ENCODE results near the gene HSPD1. TPM values are rescaled to one million over a fixed set of nuclear protein-coding genes. Genes with fewer than 3 reads are reported as not detected.

The HSPD1 gene
- total RNA-seq, 1 donor from 2014 or later: 329 TPM

DNA sequence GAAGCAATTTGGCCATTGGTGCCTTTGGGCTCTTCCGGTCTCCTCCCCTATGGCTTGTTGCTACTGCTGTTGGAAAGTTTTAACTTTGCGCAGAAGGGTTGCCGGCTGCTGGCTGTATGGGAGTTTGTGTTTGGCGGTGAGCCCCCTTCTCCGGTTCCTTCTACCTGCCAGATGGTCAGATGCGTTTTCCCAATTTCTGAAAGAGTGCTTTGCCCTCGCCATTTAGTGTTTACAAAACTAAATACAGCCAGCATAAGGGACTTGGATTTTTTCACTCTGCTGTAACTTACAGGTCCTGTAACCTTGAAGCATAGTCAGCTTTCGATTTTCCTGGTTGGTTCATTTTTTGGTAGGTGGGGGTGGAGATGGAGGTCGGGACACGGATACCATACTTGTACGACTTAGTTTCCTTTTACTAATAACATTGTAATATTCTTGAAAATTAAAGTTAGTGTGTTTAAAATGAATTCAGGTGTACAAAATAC, 45.7 kb downstream of the HSPD1 start:
- DNase-seq (ENCODE audit: low read depth) (peak; percentile 89), FAIRE-seq (no peak)
- Histone ChIP-seq H3K27me3 (ENCODE audit: insufficient read depth, low read length) (no peaks in the 10 kb centered on the region), H3K27ac (ENCODE audit: low read depth, low read length) (peak overlapping the region; percentile 100), H3K4me3 (ENCODE audit: insufficient read depth, low read depth, low read length) (peak overlapping the region; percentile 97), H3K36me3 (ENCODE audit: insufficient read depth, low read length) (no peaks in the 10 kb centered on the region), H3K9ac (ENCODE audit: low read length) (peak overlapping the region; percentile 100), H4K20me1 (ENCODE audit: insufficient read depth, low read length) (peaks cover 45% of the 10 kb centered on the region), H2AFZ (ENCODE audit: low read depth, low read length) (peak overlapping the region; percentile 55), H3K79me2 (ENCODE audit: insufficient read depth, low read length) (peaks cover 53% of the 10 kb centered on the region), H3K4me1 (ENCODE audit: insufficient read depth, low read length) (peaks cover 15% of the 10 kb centered on the region), H3K4me2 (ENCODE audit: low read length) (peak overlapping the region; percentile 85), H3K9me3 (ENCODE audit: insufficient read depth, low read depth, low read length) (no peaks in the 10 kb centered on the region)
- H3K36me3 Mint-ChIP-seq (ENCODE audit: low read depth, unreplicated experiment): no peaks in the 10 kb centered on the region
- H3K27me3 Mint-ChIP-seq (ENCODE audit: low read depth, unreplicated experiment): no peaks in the 10 kb centered on the region
- TF ChIP-seq, protein P1, sequence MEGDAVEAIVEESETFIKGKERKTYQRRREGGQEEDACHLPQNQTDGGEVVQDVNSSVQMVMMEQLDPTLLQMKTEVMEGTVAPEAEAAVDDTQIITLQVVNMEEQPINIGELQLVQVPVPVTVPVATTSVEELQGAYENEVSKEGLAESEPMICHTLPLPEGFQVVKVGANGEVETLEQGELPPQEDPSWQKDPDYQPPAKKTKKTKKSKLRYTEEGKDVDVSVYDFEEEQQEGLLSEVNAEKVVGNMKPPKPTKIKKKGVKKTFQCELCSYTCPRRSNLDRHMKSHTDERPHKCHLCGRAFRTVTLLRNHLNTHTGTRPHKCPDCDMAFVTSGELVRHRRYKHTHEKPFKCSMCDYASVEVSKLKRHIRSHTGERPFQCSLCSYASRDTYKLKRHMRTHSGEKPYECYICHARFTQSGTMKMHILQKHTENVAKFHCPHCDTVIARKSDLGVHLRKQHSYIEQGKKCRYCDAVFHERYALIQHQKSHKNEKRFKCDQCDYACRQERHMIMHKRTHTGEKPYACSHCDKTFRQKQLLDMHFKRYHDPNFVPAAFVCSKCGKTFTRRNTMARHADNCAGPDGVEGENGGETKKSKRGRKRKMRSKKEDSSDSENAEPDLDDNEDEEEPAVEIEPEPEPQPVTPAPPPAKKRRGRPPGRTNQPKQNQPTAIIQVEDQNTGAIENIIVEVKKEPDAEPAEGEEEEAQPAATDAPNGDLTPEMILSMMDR (IDR thresholded peaks at IDR 0.05; ENCODE audit: insufficient read depth, low read depth, low read length): no peak
- no peak for TF ChIP-seq EZH2 (IDR thresholded peaks at IDR 0.05; ENCODE audit: insufficient read depth, low read length)
- no peaks in the 10 kb centered on the region for H3K9me3 Mint-ChIP-seq (ENCODE audit: unreplicated experiment)
- peak overlapping the region; percentile 100 for H3K27ac Mint-ChIP-seq (ENCODE audit: unreplicated experiment)
- peak overlapping the region; percentile 98 for H3K4me3 Mint-ChIP-seq (ENCODE audit: unreplicated experiment)
- peaks cover 9% of the 10 kb centered on the region for H3K4me1 Mint-ChIP-seq (ENCODE audit: low read depth, unreplicated experiment)

DNA sequence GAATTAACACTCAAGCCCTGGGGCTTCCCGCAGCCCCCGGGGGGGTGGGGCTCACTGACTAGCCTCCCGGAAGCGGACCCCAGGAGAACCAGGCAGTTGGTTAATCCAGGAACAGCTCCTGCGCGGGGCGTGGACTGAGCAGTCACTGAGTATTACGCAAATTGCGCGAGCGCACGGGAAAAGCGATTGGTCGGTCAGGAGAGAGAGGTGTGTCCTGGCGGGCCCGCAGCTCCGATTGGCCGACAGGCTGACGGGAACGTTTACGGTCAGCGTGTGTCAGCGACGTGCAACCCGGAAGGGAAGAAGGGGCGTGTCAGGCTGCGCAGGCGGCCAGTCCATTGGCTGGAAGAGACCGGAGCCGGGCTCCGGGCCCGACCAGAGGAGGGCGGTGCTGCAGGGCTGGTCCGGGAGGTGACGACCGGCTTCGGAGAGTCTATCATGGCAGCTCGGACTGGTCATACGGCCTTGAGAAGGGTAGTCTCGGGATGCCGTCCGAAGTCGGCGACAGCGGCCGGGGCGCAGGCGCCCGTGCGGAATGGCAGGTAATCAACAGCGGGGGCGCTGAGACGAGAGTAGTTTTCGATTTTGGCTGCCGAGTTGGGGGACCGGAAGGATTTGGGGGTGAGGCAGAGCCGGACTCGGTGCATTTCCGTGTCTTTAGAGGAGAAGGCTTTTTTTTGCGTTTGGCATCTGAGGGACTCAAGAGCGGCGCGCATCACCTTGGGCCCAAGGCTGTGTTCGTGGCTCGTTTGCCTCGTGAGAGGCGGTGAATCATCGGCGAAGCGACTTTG, 46.3 kb downstream of the HSPD1 start, which contains the start of gene COQ10B:
Gene COQ10B, plus strand, starts transcription at position 430 of the 791 bp plus-strand sequence. Its CDS starts 9 bp downstream, at position 439.
- peak; percentile 99 for DNase-seq (ENCODE audit: low read depth)
- Histone ChIP-seq H3K27ac (ENCODE audit: low read depth, low read length) (peak within 1 kb of the TSS; percentile 100), H3K9ac (ENCODE audit: low read length) (peak within 1 kb of the TSS; percentile 100), H3K4me2 (ENCODE audit: low read length) (peak within 1 kb of the TSS; percentile 95), H3K79me2 (ENCODE audit: insufficient read depth, low read length) (peaks cover 46% of the 10 kb centered on the region), H4K20me1 (ENCODE audit: insufficient read depth, low read length) (peaks cover 38% of the 10 kb centered on the region), H3K27me3 (ENCODE audit: insufficient read depth, low read length) (no peaks in the 10 kb centered on the region), H3K36me3 (ENCODE audit: insufficient read depth, low read length) (no peaks in the 10 kb centered on the region), H3K4me1 (ENCODE audit: insufficient read depth, low read length) (peaks cover 15% of the 10 kb centered on the region), H2AFZ (ENCODE audit: low read depth, low read length) (peak within 1 kb of the TSS; percentile 83), H3K9me3 (ENCODE audit: insufficient read depth, low read depth, low read length) (no peaks in the 10 kb centered on the region), H3K4me3 (ENCODE audit: insufficient read depth, low read depth, low read length) (peak within 1 kb of the TSS; percentile 97)
- peak within 1 kb of the TSS; percentile 98 for H3K4me3 Mint-ChIP-seq (ENCODE audit: unreplicated experiment)
- H3K27me3 Mint-ChIP-seq (ENCODE audit: low read depth, unreplicated experiment): no peaks in the 10 kb centered on the region
- peak; percentile 13 for FAIRE-seq
- H3K4me1 Mint-ChIP-seq (ENCODE audit: low read depth, unreplicated experiment): peaks cover 9% of the 10 kb centered on the region
- peak within 1 kb of the TSS; percentile 100 for H3K27ac Mint-ChIP-seq (ENCODE audit: unreplicated experiment)
- TF ChIP-seq EZH2 (IDR thresholded peaks at IDR 0.05; ENCODE audit: insufficient read depth, low read length): no peak
- TF ChIP-seq, protein P1 (IDR thresholded peaks at IDR 0.05; ENCODE audit: insufficient read depth, low read depth, low read length): no peak
- no peaks in the 10 kb centered on the region for H3K9me3 Mint-ChIP-seq (ENCODE audit: unreplicated experiment)
- H3K36me3 Mint-ChIP-seq (ENCODE audit: low read depth, unreplicated experiment): no peaks in the 10 kb centered on the region

All from astrocyte (in vitro differentiated cells and primary cell).